ENCODE results near the gene ERP44.

DNA sequence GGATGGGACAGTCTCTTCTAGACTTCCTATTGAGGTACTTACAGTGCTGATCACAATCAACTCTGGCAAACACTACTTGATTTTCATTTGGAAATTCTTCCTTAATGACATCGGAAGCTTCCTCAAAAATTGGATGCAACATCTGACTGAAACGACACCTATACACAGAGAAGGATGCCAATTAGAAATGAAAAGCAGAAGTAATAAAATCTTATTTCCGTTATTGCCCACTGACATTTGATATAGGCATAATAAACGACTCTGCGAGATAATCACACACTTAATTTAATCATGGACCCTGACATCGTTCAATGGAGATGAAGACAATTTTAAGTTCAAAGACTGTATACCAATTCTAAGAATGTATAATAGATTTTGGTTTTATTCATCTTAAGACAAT is 46.4 kb downstream of the ERP44 start:
- TF ChIP-seq, protein P1, sequence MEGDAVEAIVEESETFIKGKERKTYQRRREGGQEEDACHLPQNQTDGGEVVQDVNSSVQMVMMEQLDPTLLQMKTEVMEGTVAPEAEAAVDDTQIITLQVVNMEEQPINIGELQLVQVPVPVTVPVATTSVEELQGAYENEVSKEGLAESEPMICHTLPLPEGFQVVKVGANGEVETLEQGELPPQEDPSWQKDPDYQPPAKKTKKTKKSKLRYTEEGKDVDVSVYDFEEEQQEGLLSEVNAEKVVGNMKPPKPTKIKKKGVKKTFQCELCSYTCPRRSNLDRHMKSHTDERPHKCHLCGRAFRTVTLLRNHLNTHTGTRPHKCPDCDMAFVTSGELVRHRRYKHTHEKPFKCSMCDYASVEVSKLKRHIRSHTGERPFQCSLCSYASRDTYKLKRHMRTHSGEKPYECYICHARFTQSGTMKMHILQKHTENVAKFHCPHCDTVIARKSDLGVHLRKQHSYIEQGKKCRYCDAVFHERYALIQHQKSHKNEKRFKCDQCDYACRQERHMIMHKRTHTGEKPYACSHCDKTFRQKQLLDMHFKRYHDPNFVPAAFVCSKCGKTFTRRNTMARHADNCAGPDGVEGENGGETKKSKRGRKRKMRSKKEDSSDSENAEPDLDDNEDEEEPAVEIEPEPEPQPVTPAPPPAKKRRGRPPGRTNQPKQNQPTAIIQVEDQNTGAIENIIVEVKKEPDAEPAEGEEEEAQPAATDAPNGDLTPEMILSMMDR (IDR thresholded peaks at IDR 0.05) = no peak
- no peak for TF ChIP-seq POLR2A (IDR thresholded peaks at IDR 0.05)

Measured in lower leg skin (tissue), 3 donors.